Renal pelvis (tissue), 4 donors: ENCODE data around the gene CRB2. TPM values are rescaled to one million over a fixed set of nuclear protein-coding genes. Genes with fewer than 3 reads are reported as not detected.

Experiments used
- DNase-seq: peaks from one replicate; pipeline ENCODE4 v3.0.0-alpha.2; 2013
- polyA plus RNA-seq, 3 donors: library from polyadenylated mRNA; unstranded; fragments of 120-200 nt; gene quantifications; one replicate each; pipeline ENCODE4 v1.2.1, GENCODE V29; 2013; ENCODE audit not compliant: insufficient read length in 3 of 3

CRB2 gene
- polyA plus RNA-seq, 3 donors, result 29.9 to 31.9 (median 30.4) TPM

- DNase-seq, result no peak
These were observed 10.0 kb upstream of the CRB2 start for GRCh38 chr9:123346026-123346425.

GRCh38 chr9:123346826-123347225 is 9.2 kb upstream of the CRB2 start:
- DNase-seq, result no peak

GRCh38 chr9:123347289-123348060 is 8.5 kb upstream of the CRB2 start:
- no peak for DNase-seq

GRCh38 chr9:123348317-123348992 is 7.5 kb upstream of the CRB2 start:
- no peak for DNase-seq

GRCh38 chr9:123349033-123349432 is 7.0 kb upstream of the CRB2 start:
- no peak for DNase-seq

- no peak for DNase-seq
These were observed 6.1 kb upstream of the CRB2 start for GRCh38 chr9:123349691-123350480.

GRCh38 chr9:123350590-123351310 is 5.2 kb upstream of the CRB2 start:
- no peak for DNase-seq

- DNase-seq, result no peak
These were observed 3.0 kb upstream of the CRB2 start for GRCh38 chr9:123353041-123353440.

GRCh38 chr9:123353984-123354591 is 1.9 kb upstream of the CRB2 start:
- peak; percentile 72 for DNase-seq

- no peak for DNase-seq
These were observed 1.0 kb upstream of the CRB2 start for GRCh38 chr9:123354806-123355508.

- no peak for DNase-seq
These were observed 1.1 kb downstream of the CRB2 start for GRCh38 chr9:123356851-123357742.

GRCh38 chr9:123357743-123358059 is 1.7 kb downstream of the CRB2 start:
- no peak for DNase-seq

GRCh38 chr9:123358181-123358905 is 2.3 kb downstream of the CRB2 start:
- DNase-seq, result no peak

- DNase-seq, result no peak
These were observed 3.1 kb downstream of the CRB2 start for GRCh38 chr9:123359106-123359505.

GRCh38 chr9:123359546-123359945 is 3.5 kb downstream of the CRB2 start:
- no peak for DNase-seq

- DNase-seq, result peak; percentile 71
These were observed 4.4 kb downstream of the CRB2 start for GRCh38 chr9:123360161-123361085.

- no peak for DNase-seq
These were observed 5.2 kb downstream of the CRB2 start for GRCh38 chr9:123361086-123361730.
